Liver (tissue), 10 donors: ENCODE data around the gene BMP7. TPM values are rescaled to one million over a fixed set of nuclear protein-coding genes. Genes with fewer than 3 reads are reported as not detected.

Experiments used
- DNase-seq: peaks from one replicate; pipeline ENCODE4 v3.0.0-alpha.2; 2017; ENCODE audit warnings: low spot score
- H3K27ac ChIP-seq, 2 donors: one replicate each; pipeline ENCODE4 v1.7.0; 2013; ENCODE audit warnings: inconsistent platforms in 2 of 2, low read length in 2 of 2, control low read depth in 1 of 2, low read depth in 1 of 2, mild to moderate bottlenecking in 1 of 2
- H3K27me3 ChIP-seq, 4 donors: one replicate each; pipeline versions ENCODE4 v1.6.1 to v1.7.0; 2013; ENCODE audit warnings: low read length in 3 of 4, inconsistent platforms in 1 of 4, mild to moderate bottlenecking in 1 of 4, moderate library complexity in 1 of 4; ENCODE audit not compliant: control insufficient read depth in 4 of 4, insufficient read depth in 4 of 4
- H3K36me3 ChIP-seq, 4 donors: one replicate each; pipeline versions ENCODE4 v1.6.1 to v1.7.0; 2013; ENCODE audit warnings: low read length in 3 of 4, mild to moderate bottlenecking in 3 of 4, low read depth in 1 of 4, moderate library complexity in 1 of 4; ENCODE audit not compliant: control insufficient read depth in 4 of 4, insufficient read depth in 3 of 4
- H3K4me1 ChIP-seq, 4 donors: one replicate each; pipeline versions ENCODE4 v1.6.1 to v1.7.0; 2013; ENCODE audit warnings: low read length in 3 of 4, mild to moderate bottlenecking in 3 of 4, moderate library complexity in 1 of 4; ENCODE audit not compliant: control insufficient read depth in 4 of 4, insufficient read depth in 4 of 4
- H3K4me3 ChIP-seq, 3 donors: one replicate each; pipeline versions ENCODE4 v1.6.1 to v1.7.0; 2013; ENCODE audit warnings: low read length in 3 of 3, control low read depth in 1 of 3, low read depth in 1 of 3, mild to moderate bottlenecking in 1 of 3
- H3K9ac ChIP-seq, 2 donors: one replicate each; pipeline ENCODE4 v1.7.0; 2013; ENCODE audit warnings: low read length in 2 of 2, mild to moderate bottlenecking in 2 of 2, moderate library complexity in 2 of 2, control low read depth in 1 of 2, low read depth in 1 of 2
- H3K9me3 ChIP-seq, 4 donors: one replicate each; pipeline versions ENCODE4 v1.6.1 to v1.7.0; 2013; ENCODE audit warnings: low read length in 3 of 4; ENCODE audit not compliant: control insufficient read depth in 4 of 4
- ATF3 ChIP-seq: IDR thresholded peaks from 2 replicates; pipeline ENCODE4 v1.6.1; 2016; ENCODE audit warnings: antibody characterized with exemption
- CTCF ChIP-seq: fragments of 150-350 bp; IDR thresholded peaks from 2 replicates; pipeline ENCODE4 v1.5.1; 2017; ENCODE audit warnings: improper control_type of control experiment, low read depth, low read length; ENCODE audit not compliant: missing input control
- EGR1 ChIP-seq, 2 donors: IDR thresholded peaks; 2 replicates each; pipeline ENCODE4 v1.6.1; 2016 to 2018; ENCODE audit warnings: antibody characterized with exemption in 2 of 2, low read depth in 2 of 2
- FOXA2 ChIP-seq: IDR thresholded peaks from 2 replicates; pipeline ENCODE4 v1.6.1; 2016; ENCODE audit warnings: antibody characterized with exemption
- GABPA ChIP-seq, 2 donors: IDR thresholded peaks in 1 of 2; conservative IDR thresholded peaks in 1 of 2; 2 replicates each; pipeline ENCODE4 v1.6.1; 2016; ENCODE audit warnings: antibody characterized with exemption in 2 of 2, mild to moderate bottlenecking in 1 of 2, moderate library complexity in 1 of 2
- HNF4A ChIP-seq, 2 donors: conservative IDR thresholded peaks; 2 replicates each; pipeline ENCODE4 v1.6.1; 2016; ENCODE audit warnings: antibody characterized with exemption in 2 of 2, mild to moderate bottlenecking in 2 of 2
- JUND ChIP-seq, 2 donors: IDR thresholded peaks; 2 replicates each; pipeline ENCODE4 v1.6.1; 2016; ENCODE audit warnings: antibody characterized with exemption in 2 of 2
- NR2F2 ChIP-seq: IDR thresholded peaks from 2 replicates; pipeline ENCODE4 v1.6.1; 2016; ENCODE audit warnings: antibody characterized with exemption
- RXRA ChIP-seq, 2 donors: IDR thresholded peaks; 2 replicates each; pipeline ENCODE4 v1.6.1; 2017 to 2018; ENCODE audit warnings: antibody characterized with exemption in 2 of 2, mild to moderate bottlenecking in 1 of 2
- TAF1 ChIP-seq: conservative IDR thresholded peaks from 2 replicates; pipeline ENCODE4 v1.6.1; 2016; ENCODE audit warnings: antibody characterized with exemption, mild to moderate bottlenecking
- YY1 ChIP-seq: IDR thresholded peaks from 2 replicates; pipeline ENCODE4 v1.6.1; 2016; ENCODE audit warnings: antibody characterized with exemption, mild to moderate bottlenecking
- WGBS: extraction: QIAGEN DNeasy Blood & Tissue Kit; methylation state at CpG from one replicate; pipeline ENCODE4 v1.1.7; 2013; 5-methylcytosine and 5-hydroxymethylcytosine counted together
- polyA plus RNA-seq, 2 donors: library from polyadenylated mRNA; stranded (reverse) in 1 of 2; unstranded in 1 of 2; fragments of 200-250 nt in 1 of 2; fragments of >200 nt in 1 of 2; fragmentation: Nextera tagmentation in 1 of 2; extraction: Ambion mirVana in 1 of 2; gene quantifications; one replicate each; pipeline versions ENCODE4 v1.2.1 to v1.2.3, GENCODE V29; 2013 to 2015
- small RNA-seq: library from RNA; depleted of rRNA; stranded (forward); fragments of <200 nt; gene quantifications from one replicate; pipeline ENCODE3, GENCODE V24; 2014
- total RNA-seq, 2 donors: library from RNA; depleted of rRNA; stranded (reverse); fragments of >200 nt; gene quantifications; one replicate each; pipeline ENCODE4 v1.2.3, GENCODE V29; 2014
- donor health status: healthy.
- donor health status: healthy.
- donor health status: healthy.
- donor health status: healthy.
- donor health status: healthy.

BMP7 gene
- total and polyA plus RNA-seq, 4 donors = not detected

GRCh38 chr20:57118964-57119363, 147.5 kb downstream of the BMP7 start:
- Histone ChIP-seq H3K36me3 (no peaks in the 10 kb centered on the region), H3K9me3 (no peaks in the 10 kb centered on the region), H3K4me3 (no peak overlapping the region), H3K9ac (no peak overlapping the region), H3K4me1 (no peaks in the 10 kb centered on the region), H3K27me3 (peaks cover 0 to 3% (median 0%) of the 10 kb centered on the region in 4 donors), H3K27ac (no peak overlapping the region)
- WGBS = 90% methylated on average over 4 of the region's 4 CpGs
- TF ChIP-seq RXRA (IDR thresholded peaks at IDR 0.05) (no peak), NR2F2 (no peak), GABPA (IDR thresholded peaks at IDR 0.05 in 1 of 2, conservative IDR thresholded peaks at IDR 0.05 in 1 of 2) (no peak), ATF3 (no peak), FOXA2 (no peak), EGR1 (IDR thresholded peaks at IDR 0.05; ENCODE audit: low read depth in 2 of 2) (no peak), JUND (IDR thresholded peaks at IDR 0.05) (no peak), HNF4A (conservative IDR thresholded peaks at IDR 0.05) (no peak), CTCF (no peak), TAF1 (no peak), YY1 (no peak)
- DNase-seq = no peak

Small RNA genes within 50 kb of the gene (small RNA-seq; reads per million reads assigned to genes)
- not detected for gene RF00019

Other genes with a start within 250 kb of the BMP7 start
- gene SPO11, start 63.2 kb upstream of the BMP7 start, total RNA-seq = not detected
- gene SPO11, start 63.2 kb upstream of the BMP7 start, polyA plus RNA-seq = not detected
- 10 to 100 TPM; 15.1 to 15.5 TPM for gene RAE1, start 84.6 kb upstream of the BMP7 start, total RNA-seq
- gene RAE1, start 84.6 kb upstream of the BMP7 start, polyA plus RNA-seq = 10 to 100 TPM in 1 of 2 donors, 1 to 10 TPM in 1; 10.0 to 12.0 TPM
- 100 to 1,000 TPM in 1 of 2 donors, 1 to 10 TPM in 1; 4.4 to 258 TPM for gene RBM38, start 124.8 kb upstream of the BMP7 start, total RNA-seq
- gene RBM38, start 124.8 kb upstream of the BMP7 start, polyA plus RNA-seq = 1 to 10 TPM; 1.4 to 7.7 TPM